HG02588 (cell line): ENCODE data around the gene ZNF197.
A peak's percentile ranks its signal among the peaks of the same experiment; 100 is the strongest.
"Not testable (repeated sequence)": the region's sequence is repeated elsewhere in the genome, so short reads cannot be mapped to it uniquely, and the experiment has no call there.

Source experiments
- ATAC-seq: cut with Tn5 transposase; IDR thresholded peaks from one replicate; pipeline ENCODE4 v1.9.1; 2021; ENCODE audit warnings: mild to moderate bottlenecking, moderate library complexity; ENCODE audit not compliant: unreplicated experiment

The ZNF197 gene

GRCh38 chr3:44659434-44659833 lies 34.6 kb downstream of the ZNF197 start:
- no peak for ATAC-seq

GRCh38 chr3:44661189-44661588 lies 36.4 kb downstream of the ZNF197 start:
- ATAC-seq, result no peak

- ATAC-seq, result no peak
Measured at GRCh38 chr3:44665173-44665572, 40.3 kb downstream of the ZNF197 start.

- no peak for ATAC-seq
Measured at GRCh38 chr3:44666346-44666745, 41.5 kb downstream of the ZNF197 start.

GRCh38 chr3:44669760-44670159 lies 44.9 kb downstream of the ZNF197 start:
- no peak for ATAC-seq

GRCh38 chr3:44673466-44673865 lies 48.6 kb downstream of the ZNF197 start:
- not testable (repeated sequence) for ATAC-seq

GRCh38 chr3:44674211-44674610 lies 49.4 kb downstream of the ZNF197 start:
- ATAC-seq, result no peak

- ATAC-seq, result no peak
Measured at GRCh38 chr3:44678480-44679116, 53.8 kb downstream of the ZNF197 start.

GRCh38 chr3:44680921-44681455 lies 56.2 kb downstream of the ZNF197 start:
- ATAC-seq, result no peak

GRCh38 chr3:44682182-44682896 lies 57.5 kb downstream of the ZNF197 start:
- ATAC-seq, result no peak

- peak; percentile 93 for ATAC-seq
Measured at GRCh38 chr3:44685128-44685800, 60.4 kb downstream of the ZNF197 start.

GRCh38 chr3:44687898-44688297 lies 63.1 kb downstream of the ZNF197 start:
- ATAC-seq, result no peak
